Peyer's patch (tissue), 4 donors: Measurements from ENCODE around the gene KCNE3. TPM values are rescaled to one million over a fixed set of nuclear protein-coding genes. Genes with fewer than 3 reads are reported as not detected.

Source experiments
- DNase-seq, 3 donors: peaks; one replicate each; pipeline ENCODE4 v3.0.0-alpha.2; 2017 to 2019
- H3K27ac ChIP-seq, 4 donors: fragments of 200-600 bp; sonication (generic); one replicate each; pipeline ENCODE4 v1.5.1; 2016 to 2019
- H3K27me3 ChIP-seq, 2 donors: fragments of 200-600 bp; sonication (generic); one replicate each; pipeline ENCODE4 v1.5.1; 2019
- H3K36me3 ChIP-seq, 3 donors: fragments of 200-600 bp; sonication (generic); one replicate each; pipeline ENCODE4 v1.5.1; 2016 to 2019
- H3K4me1 ChIP-seq, 4 donors: fragments of 200-600 bp; sonication (generic); one replicate each; pipeline ENCODE4 v1.5.1; 2016 to 2019
- H3K4me3 ChIP-seq, 4 donors: fragments of 200-600 bp; sonication (generic); 1 replicate in 3 of 4; 2 replicates in 1 of 4; pipeline ENCODE4 v1.5.1; 2016 to 2019; ENCODE audit warnings: mild to moderate bottlenecking in 1 of 4
- H3K9me3 ChIP-seq, 4 donors: fragments of 200-600 bp; sonication (generic); one replicate each; pipeline ENCODE4 v1.5.1; 2016 to 2019; ENCODE audit warnings: mild to moderate bottlenecking in 1 of 4
- CTCF ChIP-seq, 6 experiments: fragments of 450-650 bp in 4 of 6; fragments of 200-600 bp in 2 of 6; sonication (generic) in 1 of 6; IDR thresholded peaks; one replicate each; pipeline ENCODE4 v1.5.1; 2017 to 2019; ENCODE audit warnings: antibody characterized with exemption in 6 of 6, mild to moderate bottlenecking in 3 of 6, moderate library complexity in 1 of 6
- POLR2A ChIP-seq, 2 donors: fragments of 450-650 bp; IDR thresholded peaks; one replicate each; pipeline ENCODE4 v1.5.1; 2017; ENCODE audit warnings: antibody characterized with exemption in 2 of 2, mild to moderate bottlenecking in 2 of 2, moderate library complexity in 2 of 2
- small RNA-seq, 2 donors: library from RNA; depleted of rRNA; stranded (forward); fragments of <200 nt; gene quantifications; one replicate each; pipeline ENCODE3, GENCODE V24; 2016
- total RNA-seq, 4 donors: library from RNA; depleted of rRNA; stranded (reverse); fragments of >200 nt; gene quantifications; one replicate each; pipeline ENCODE4 v1.1.0, GENCODE V29; 2016

KCNE3 gene
- total RNA-seq, 4 donors from 2014 or later, result 13.5 to 86.0 (median 55.0) TPM

- H3K4me3 ChIP-seq, result no peak overlapping the region
- no peaks in the 10 kb centered on the region for H3K27me3 ChIP-seq
- H3K27ac ChIP-seq, result no peak overlapping the region
- DNase-seq, result no peak
- no peaks in the 10 kb centered on the region for H3K9me3 ChIP-seq
- no peak for TF ChIP-seq CTCF (IDR thresholded peaks at IDR 0.05)
- TF ChIP-seq POLR2A (IDR thresholded peaks at IDR 0.05), result no peak
- H3K4me1 ChIP-seq, result no peaks in the 10 kb centered on the region
- no peaks in the 10 kb centered on the region for H3K36me3 ChIP-seq
Observed at GRCh38 chr11:74412321-74412720, 55.0 kb downstream of the KCNE3 start.

GRCh38 chr11:74409633-74410032 is 57.7 kb downstream of the KCNE3 start:
- H3K27me3 ChIP-seq, result no peaks in the 10 kb centered on the region
- no peak overlapping the region for H3K27ac ChIP-seq
- no peaks in the 10 kb centered on the region for H3K4me1 ChIP-seq
- no peaks in the 10 kb centered on the region for H3K36me3 ChIP-seq
- H3K4me3 ChIP-seq, result no peak overlapping the region
- H3K9me3 ChIP-seq, result no peaks in the 10 kb centered on the region
- no peak for TF ChIP-seq POLR2A (IDR thresholded peaks at IDR 0.05)
- no peak for TF ChIP-seq CTCF (IDR thresholded peaks at IDR 0.05)
- no peak for DNase-seq

Small RNAs within 50 kb of the gene (small RNA-seq; reads per million reads assigned to genes)
- 0 reads per million in 2 donors for gene CYCSP27

Other genes with a start within 250 kb of the KCNE3 start
- gene P4HA3, start 155.9 kb downstream of the KCNE3 start, total RNA-seq, result not detected
- 1 to 10 TPM; 1.2 to 5.8 (median 3.0) TPM for gene PGM2L1, start 69.1 kb downstream of the KCNE3 start, total RNA-seq
- gene LIPT2, start 26.2 kb upstream of the KCNE3 start, total RNA-seq, result 1 to 10 TPM in 3 of 4 donors, not detected in 1; 7.5 to 9.6 (median 7.9) TPM
- 10 to 100 TPM; 19.8 to 55.3 (median 34.2) TPM for gene POLD3, start 125.0 kb upstream of the KCNE3 start, total RNA-seq